ENCODE measurements around the gene MICALL2.

GRCh38 chr7:1494447-1494846, 35.2 kb upstream of the MICALL2 start:
- TF ChIP-seq CTCF (IDR thresholded peaks at IDR 0.05) (no peak), POLR2A (IDR thresholded peaks at IDR 0.05) (no peak), POLR2AphosphoS5 (IDR thresholded peaks at IDR 0.05) (no peak)

Data from upper lobe of left lung (tissue), 4 donors.